H54 (cell line): ENCODE measurements around the gene IL17RB.
A peak's percentile ranks its signal among the peaks of the same experiment; 100 is the strongest.

ENCODE experiments used
- DNase-seq: peaks from one replicate; pipeline ENCODE4 v3.0.0; 2011; ENCODE audit warnings: low spot score, mixed read lengths; ENCODE audit not compliant: insufficient read length
- FAIRE-seq: peaks from 3 replicates; lab custom pipeline; 2011; peaks lifted over from hg19 to GRCh38; lab: Jason Lieb, UNC
- POLR2A ChIP-seq: IDR thresholded peaks from 2 replicates; pipeline ENCODE4 v1.6.1; 2011; ENCODE audit warnings: low read depth, mild to moderate bottlenecking, low read length

The IL17RB gene

DNA sequence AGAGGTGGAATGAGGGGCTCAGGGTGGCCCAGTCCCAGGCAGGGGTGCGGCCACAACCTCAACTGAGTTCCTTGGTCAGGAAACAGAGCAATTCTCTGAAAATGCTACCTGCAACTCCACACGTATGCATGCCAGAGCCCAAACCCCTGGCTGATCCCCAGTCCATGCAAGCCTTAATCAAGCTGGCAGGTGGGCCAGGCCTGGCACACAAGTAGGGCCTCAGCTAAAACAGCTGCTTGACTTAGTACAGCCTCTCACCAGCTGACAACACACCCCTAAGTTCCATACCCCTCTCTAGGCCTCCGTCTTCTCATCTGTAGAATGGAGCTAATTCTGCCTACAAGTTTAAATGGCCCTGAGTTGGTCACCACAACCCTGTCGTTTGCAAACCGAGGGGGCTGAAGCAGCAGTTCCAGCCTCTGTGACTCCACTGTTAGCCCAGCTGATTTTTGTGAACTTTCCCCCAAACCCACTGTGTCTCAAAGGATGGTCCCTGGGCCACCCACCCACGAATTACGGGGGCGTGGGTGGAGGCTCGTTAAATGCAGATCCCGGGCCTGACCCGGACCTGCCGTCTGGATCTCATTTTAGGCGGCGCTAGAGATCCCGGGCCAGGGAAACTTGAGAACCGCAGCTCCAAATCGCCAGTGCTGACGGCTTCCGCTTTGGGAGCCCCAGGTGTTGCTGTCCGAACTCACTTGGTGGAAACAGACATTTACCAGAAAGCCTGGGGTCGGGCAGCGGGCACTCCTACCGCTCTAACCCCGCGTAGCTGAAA, 1.1 kb upstream of the IL17RB start:
- no peak for DNase-seq
- no peak for TF ChIP-seq POLR2A
- no peak for FAIRE-seq

DNA sequence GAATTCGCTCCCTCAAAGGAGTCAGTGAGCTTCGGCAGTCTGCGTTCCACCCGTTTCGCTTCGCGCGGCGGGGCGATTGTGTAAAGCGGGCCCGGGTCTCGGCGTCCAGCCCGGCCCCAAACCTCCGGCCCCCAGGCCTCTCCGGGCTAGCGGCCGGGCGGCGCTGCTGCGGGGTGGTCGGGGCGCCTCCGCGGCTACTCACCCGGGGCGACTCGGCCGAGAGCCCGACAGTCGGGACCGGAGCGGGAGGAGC, 561 bp upstream of the IL17RB start:
- DNase-seq (no peak), FAIRE-seq (no peak)
- no peak for TF ChIP-seq POLR2A

- DNase-seq (no peak), FAIRE-seq (no peak)
- TF ChIP-seq POLR2A = no peak
Measured at GRCh38 chr3:53846851-53847155, 435 bp downstream of the IL17RB start.

DNA sequence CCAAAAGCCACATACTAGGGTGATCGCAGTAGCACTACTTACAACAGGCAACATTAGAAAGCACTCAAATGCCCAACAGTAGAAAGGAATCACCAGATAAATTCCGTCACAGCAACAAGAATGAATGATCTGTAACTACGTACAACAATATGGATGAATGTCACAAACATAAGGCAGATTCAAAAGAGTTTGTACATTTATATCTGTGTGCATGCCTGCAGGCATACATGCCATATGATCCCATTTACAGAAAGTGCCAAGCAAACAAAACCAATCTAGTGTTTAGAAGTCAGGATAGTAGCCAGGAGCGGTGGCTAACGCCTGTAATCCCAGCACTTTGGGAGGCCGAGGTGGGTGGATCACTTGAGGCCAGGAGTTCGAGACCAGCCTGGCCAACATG, 3.5 kb downstream of the IL17RB start:
- no peak for DNase-seq
- FAIRE-seq = no peak
- no peak for TF ChIP-seq POLR2A

GRCh38 chr3:53850895-53851294, 4.5 kb downstream of the IL17RB start:
- FAIRE-seq (no peak), DNase-seq (no peak)
- TF ChIP-seq POLR2A = no peak

- FAIRE-seq = no peak
- DNase-seq = no peak
- TF ChIP-seq POLR2A = no peak
Measured at GRCh38 chr3:53856964-53857363, 10.6 kb downstream of the IL17RB start.

- no peak for TF ChIP-seq POLR2A
- no peak for DNase-seq
- no peak for FAIRE-seq
Measured at GRCh38 chr3:53858096-53858741, 11.9 kb downstream of the IL17RB start.

GRCh38 chr3:53859178-53859577, 12.8 kb downstream of the IL17RB start:
- DNase-seq (no peak), FAIRE-seq (no peak)
- TF ChIP-seq POLR2A = no peak

DNA sequence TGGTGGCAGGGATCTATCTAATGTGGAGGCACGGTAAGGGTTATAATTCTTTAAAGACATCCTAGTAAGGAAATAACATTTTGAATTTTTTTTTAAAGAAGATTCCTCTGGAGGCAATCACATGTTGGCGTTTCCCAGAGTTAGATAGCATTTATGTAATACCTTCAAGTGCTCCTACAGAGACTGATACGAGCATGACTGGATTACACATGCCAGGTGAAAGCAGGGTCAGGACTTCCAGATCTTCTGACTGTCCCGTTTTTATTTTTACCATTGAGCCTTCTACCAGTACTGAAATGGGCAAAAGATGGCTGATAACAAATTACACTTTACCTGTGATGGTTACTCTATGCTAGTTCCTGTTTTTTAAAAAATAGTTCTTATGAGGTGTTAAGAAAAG, 13.8 kb downstream of the IL17RB start:
- DNase-seq (no peak), FAIRE-seq (no peak)
- TF ChIP-seq POLR2A = no peak

DNA sequence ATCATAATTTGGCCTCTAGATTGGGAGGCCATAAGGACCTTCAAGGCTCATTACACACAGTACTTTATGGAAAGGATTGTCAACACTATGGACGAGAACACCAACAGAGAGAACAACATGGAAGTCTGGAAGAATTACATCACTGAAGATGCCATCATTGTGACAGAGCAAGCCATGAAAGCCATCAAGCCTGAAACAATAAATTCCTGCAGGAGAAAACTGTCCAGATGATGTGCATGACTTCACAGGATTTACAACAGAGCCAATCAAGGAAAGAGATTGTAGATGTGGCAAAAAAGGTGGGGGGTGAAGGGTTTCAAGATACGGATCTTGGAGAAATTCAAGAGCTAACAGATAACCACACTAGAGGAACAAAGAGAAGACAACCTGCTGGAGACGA, 15.9 kb downstream of the IL17RB start:
- DNase-seq = no peak
- no peak for TF ChIP-seq POLR2A
- no peak for FAIRE-seq

GRCh38 chr3:53863145-53863544, 16.8 kb downstream of the IL17RB start:
- FAIRE-seq (no peak), DNase-seq (no peak)
- no peak for TF ChIP-seq POLR2A

- FAIRE-seq = no peak
- no peak for TF ChIP-seq POLR2A
- no peak for DNase-seq
Measured at GRCh38 chr3:53865732-53866499, 19.5 kb downstream of the IL17RB start.

- no peak for TF ChIP-seq POLR2A
- FAIRE-seq (no peak), DNase-seq (no peak)
Measured at GRCh38 chr3:53880396-53881345, 34.3 kb downstream of the IL17RB start.

DNA sequence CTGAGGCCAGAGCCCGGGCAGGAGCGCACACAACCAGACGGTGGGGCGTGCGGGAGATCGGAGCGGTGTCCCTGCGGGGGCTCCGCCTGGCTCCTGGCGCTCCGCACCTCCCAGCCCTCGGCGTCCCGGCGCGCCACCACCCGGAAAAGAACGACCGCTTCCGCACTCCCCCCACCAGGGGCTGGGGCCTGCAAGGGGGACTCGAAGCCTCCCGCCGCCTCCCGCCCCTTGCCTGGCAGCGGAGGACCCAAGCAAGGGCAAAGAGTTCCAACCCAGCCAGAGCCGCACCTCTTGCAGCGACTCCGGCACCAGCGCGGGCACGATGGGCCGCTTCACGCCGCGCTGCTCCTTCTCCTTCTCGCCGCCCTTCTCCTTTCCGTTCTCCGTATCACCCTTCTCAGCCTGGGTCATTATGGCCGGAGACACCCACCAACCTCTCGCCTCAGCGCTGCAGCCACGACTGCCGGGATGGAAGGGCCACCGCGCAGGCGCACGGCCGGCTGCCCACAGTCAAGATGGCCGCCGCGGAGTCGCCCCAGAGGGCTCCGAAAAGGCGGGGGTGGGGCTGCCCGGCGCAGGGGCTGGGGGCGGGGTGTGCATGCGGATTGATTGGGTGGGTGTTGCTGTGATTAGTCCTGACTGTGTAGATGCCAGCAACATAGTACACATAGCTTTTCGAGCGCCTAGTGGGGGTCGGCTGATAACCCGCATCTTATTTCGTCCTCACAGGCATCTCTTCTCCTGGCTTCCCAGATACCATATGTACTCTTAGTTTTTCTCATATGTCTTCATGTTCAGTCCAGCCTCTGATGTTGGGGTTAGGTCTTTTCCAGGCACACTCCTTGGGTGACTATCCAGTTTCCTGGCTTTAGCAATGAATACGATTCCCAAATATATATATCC, 35.6 kb downstream of the IL17RB start, which contains the start of gene ACTR8:
Gene ACTR8, minus strand, starts transcription at position 462 of the 903 bp plus-strand sequence. Its CDS starts 51 bp downstream, at position 411.
- peak; percentile 85 for DNase-seq
- no peak for FAIRE-seq
- peak; percentile 94 for TF ChIP-seq POLR2A
